Activated CD4-positive, alpha-beta T cell treated with anti-CD3 and anti-CD28 coated beads, Interleukin-2, amount 10 ng/mL, durations not matched to agents 7 days and 5 days (primary cell): ENCODE results near the gene ZNF618. TPM values are rescaled to one million over a fixed set of nuclear protein-coding genes. Genes with fewer than 3 reads are reported as not detected.

ENCODE experiments used
- CTCF ChIA-PET: fragments of 350-600 bp; sonication (Branson Sonifier 250); formaldehyde crosslinking; loops from one replicate; lab custom pipeline; 2021; ENCODE audit warnings: antibody characterized with exemption; lab: Charles Lee
- POLR2A ChIA-PET: fragments of 350-600 bp; sonication (Branson Sonifier 250); formaldehyde crosslinking; loops from one replicate; lab custom pipeline; 2021; ENCODE audit warnings: antibody characterized with exemption; lab: Charles Lee
- DNase-seq: peaks from one replicate; pipeline ENCODE4 v3.0.0-alpha.2; 2020
- H3K27ac Mint-ChIP-seq: one replicate; pipeline ENCODE4 v1.8.0; 2021; ENCODE audit warnings: mild to moderate bottlenecking, moderate library complexity, mixed read lengths
- H3K27me3 Mint-ChIP-seq: one replicate; pipeline ENCODE4 v1.8.0; 2021; ENCODE audit warnings: mixed read lengths
- H3K36me3 Mint-ChIP-seq: one replicate; pipeline ENCODE4 v1.8.0; 2021; ENCODE audit warnings: low read depth, mixed read lengths
- H3K4me1 Mint-ChIP-seq: one replicate; pipeline ENCODE4 v1.8.0; 2021; ENCODE audit warnings: mixed read lengths
- H3K4me3 Mint-ChIP-seq: one replicate; pipeline ENCODE4 v1.8.0; 2021; ENCODE audit warnings: mild to moderate bottlenecking, moderate library complexity, mixed read lengths
- H3K9me3 Mint-ChIP-seq: one replicate; pipeline ENCODE4 v1.8.0; 2021; ENCODE audit warnings: mixed read lengths
- total RNA-seq, 2 experiments: library from RNA; stranded (reverse); gene quantifications; one replicate each; pipeline ENCODE4 v1.2.3, GENCODE V29; 2021

The ZNF618 gene
- total RNA-seq, 2 experiments from 2014 or later: 0.21 to 0.27 TPM

DNA sequence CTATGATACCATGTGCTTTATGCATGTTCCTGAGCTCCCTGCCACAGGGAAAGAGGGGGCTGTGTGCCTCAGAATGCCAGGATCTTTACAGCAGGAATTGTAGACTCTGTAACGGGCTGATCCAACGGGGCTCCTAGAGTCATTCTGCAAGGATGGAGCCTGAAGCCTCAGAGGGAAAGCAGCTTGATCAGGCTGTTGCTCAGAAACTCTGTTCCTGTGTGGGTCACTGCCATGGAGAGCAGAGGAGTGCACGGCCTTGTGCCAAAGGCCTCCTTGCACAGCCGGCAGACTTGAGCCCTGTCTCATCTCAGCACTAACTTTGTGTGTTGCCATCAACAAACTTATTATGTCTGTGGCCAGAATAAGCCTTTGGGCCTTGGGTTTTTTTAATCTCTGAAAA, 150.2 kb downstream of the ZNF618 start:
- Mint-ChIP-seq H3K4me1 (no peaks in the 10 kb centered on the region), H3K4me3 (no peak overlapping the region), H3K27me3 (no peaks in the 10 kb centered on the region), H3K27ac (no peak overlapping the region), H3K36me3 (peaks cover 2% of the 10 kb centered on the region), H3K9me3 (peaks cover 11% of the 10 kb centered on the region)
- DNase-seq: no peak
- ChIA-PET POLR2A (no interaction called here), CTCF (interaction anchor here (1.6 kb wide), 1 partner anchor 9 kb away, joined by 3 read pairs; no protein-coding TSS in a partner anchor)

DNA sequence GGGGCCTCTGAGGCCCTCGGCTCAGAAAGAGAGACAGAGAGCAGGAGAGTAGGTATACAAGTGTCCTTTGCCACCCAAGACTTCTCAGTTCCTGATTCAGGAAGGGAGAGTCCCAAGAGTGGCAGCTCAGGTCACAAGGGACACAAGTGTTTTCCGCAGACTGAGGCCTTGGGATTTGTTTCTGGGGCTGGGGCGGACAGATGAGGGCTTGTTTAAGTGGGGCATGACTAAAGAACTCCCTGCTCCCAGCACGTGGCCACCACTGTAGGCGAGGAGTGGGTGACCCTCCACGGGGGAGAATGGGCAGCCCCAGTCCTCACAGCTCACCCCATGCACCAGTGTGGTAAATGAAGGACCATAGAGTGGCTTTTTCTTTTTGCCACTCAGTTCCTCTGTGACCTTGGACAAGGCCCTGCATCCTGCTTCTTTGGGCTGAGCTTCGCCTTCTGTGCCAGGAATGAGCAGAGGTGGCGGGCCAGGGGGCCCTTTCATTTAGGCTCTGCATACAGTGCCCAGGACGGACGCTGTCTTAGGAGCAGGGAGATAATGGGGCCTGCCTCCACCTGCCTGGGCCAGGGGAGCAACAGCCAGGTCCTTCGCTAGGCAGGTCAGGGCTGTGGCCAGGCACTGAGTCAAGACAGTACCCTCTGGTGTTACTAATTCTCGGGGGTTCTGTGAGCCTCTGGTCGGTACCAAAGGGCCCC, 151.2 kb downstream of the ZNF618 start:
- Mint-ChIP-seq H3K4me1 (no peaks in the 10 kb centered on the region), H3K27ac (no peak overlapping the region), H3K27me3 (no peaks in the 10 kb centered on the region), H3K4me3 (no peak overlapping the region), H3K9me3 (peaks cover 11% of the 10 kb centered on the region), H3K36me3 (peaks cover 2% of the 10 kb centered on the region)
- POLR2A ChIA-PET: no interaction called here
- CTCF ChIA-PET: no interaction called here
- DNase-seq: no peak

DNA sequence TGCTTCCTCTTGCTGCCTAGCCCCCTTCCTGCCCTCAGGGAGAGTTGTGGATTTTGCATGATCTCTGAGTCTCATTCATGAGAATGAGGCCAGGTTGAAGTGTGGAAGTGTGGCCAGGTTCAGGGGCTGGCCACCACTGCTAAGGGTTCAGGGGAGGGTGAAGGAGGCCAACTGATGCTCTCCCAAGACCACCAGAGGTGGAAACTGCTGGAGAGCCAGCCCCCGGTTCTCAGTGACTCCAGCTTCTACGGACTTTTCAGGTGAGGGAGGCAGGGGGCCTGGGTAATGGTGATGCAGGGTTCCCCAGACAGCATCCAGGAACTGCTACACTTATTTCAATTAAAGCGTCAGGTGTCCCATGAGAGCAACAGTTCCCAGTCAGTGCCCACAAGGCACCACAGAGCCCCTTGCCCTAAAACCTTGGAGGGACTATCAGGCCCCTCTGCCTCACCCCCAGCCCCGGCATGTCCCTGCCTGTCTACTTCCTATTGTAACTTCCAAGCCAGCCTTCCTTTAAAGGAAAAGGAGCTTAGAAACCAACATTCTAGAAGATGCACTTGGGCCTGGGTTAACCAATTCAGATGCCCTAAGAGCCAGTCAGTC, 151.9 kb downstream of the ZNF618 start:
- CTCF ChIA-PET: no interaction called here
- Mint-ChIP-seq H3K9me3 (peaks cover 11% of the 10 kb centered on the region), H3K27me3 (no peaks in the 10 kb centered on the region), H3K36me3 (peaks cover 2% of the 10 kb centered on the region), H3K27ac (no peak overlapping the region), H3K4me1 (no peaks in the 10 kb centered on the region), H3K4me3 (no peak overlapping the region)
- POLR2A ChIA-PET: no interaction called here
- no peak for DNase-seq

DNA sequence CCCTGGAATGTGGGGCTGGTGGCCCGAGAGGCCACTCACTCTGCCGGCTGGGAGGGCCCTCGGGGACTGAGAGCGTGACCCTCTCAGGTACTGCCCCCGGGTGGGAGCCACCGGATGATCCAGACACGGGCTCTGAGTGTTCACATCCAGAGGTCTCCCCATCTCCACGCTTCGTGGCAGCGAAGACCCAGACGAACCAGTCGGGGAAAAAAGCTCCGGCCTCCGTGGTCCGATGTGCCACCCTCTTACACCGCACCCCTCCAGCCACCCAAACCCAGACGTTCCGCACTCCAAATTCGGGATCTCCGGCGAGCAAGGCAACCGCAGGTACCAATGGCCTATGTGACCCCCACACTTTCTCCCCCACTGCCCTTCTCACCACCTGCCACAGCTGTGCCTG, 152.5 kb downstream of the ZNF618 start:
- Mint-ChIP-seq H3K36me3 (peaks cover 2% of the 10 kb centered on the region), H3K4me3 (no peak overlapping the region), H3K27ac (no peak overlapping the region), H3K4me1 (no peaks in the 10 kb centered on the region), H3K9me3 (peaks cover 11% of the 10 kb centered on the region), H3K27me3 (no peaks in the 10 kb centered on the region)
- CTCF ChIA-PET: no interaction called here
- POLR2A ChIA-PET: interaction anchor here (0.7 kb wide), 1 partner anchor 1551 kb away, joined by 4 read pairs; no protein-coding TSS in a partner anchor
- no peak for DNase-seq

DNA sequence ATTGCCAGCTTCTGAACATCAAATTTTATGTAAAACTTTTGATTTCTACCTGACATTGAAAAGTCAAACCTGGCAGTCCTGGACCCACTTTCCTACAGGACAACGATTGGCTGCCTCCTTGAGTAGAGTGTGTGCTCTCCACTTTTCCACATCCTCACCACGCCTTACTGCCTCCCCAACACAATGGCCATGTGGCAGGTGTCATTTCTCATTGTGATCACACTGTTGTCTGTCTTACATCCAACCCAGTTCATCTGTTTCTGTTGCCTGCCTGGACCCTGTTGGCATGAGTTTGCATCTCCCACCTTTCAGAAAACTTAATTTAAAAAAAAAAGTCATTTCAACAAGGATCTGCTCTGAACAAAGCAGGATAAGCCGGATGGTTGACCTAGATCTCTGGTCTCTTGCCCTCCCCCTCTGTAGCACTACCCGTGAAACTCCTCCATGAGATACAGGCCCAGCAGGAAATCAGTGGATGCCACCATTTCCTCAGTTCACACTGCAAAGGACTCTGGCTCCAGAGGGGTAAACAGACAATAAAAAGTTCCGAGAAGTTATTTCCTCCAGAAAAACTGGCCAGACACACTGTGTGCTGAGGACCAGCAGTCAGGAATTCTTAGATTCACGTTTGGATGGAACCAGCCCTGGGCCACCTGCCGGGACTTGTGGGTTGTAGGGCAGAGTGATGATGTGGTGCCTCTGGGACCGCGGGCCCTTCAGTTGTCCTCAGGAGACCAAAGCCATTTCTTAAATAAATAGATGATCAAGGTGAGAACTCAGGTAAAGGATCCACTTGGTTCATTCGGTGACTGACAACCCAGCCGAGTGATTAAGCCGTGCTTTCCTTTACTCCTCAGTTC, 153.4 kb downstream of the ZNF618 start:
- Mint-ChIP-seq H3K36me3 (no peaks in the 10 kb centered on the region), H3K4me1 (no peaks in the 10 kb centered on the region), H3K27ac (no peak overlapping the region), H3K9me3 (peaks cover 5% of the 10 kb centered on the region), H3K27me3 (no peaks in the 10 kb centered on the region), H3K4me3 (no peak overlapping the region)
- POLR2A ChIA-PET: interaction anchor here (0.7 kb wide), 1 partner anchor 1552 kb away, joined by 4 read pairs; no protein-coding TSS in a partner anchor
- no peak for DNase-seq
- CTCF ChIA-PET: no interaction called here

DNA sequence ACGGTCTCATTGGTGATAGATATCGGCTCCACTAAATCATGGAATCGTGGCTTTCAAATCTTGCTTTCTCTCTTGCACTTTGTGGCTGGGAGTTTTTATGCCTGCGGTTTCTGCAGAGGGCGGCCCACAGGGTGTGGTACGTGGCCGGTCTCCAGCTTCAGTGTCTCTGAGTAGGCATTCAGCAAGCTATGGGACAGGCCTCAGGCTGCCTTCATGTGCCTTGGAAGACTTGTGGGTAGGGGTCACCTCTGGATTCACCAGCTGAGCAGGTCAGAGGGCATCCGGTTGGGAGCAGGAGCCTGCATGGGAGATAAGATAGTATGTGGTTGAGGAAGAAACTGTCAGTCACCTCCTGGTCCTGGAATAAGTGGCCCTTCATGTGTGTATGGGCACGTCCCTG, 154.3 kb downstream of the ZNF618 start:
- no peak overlapping the region for H3K27ac Mint-ChIP-seq
- DNase-seq: no peak
- H3K27me3 Mint-ChIP-seq: no peaks in the 10 kb centered on the region
- no peak overlapping the region for H3K4me3 Mint-ChIP-seq
- POLR2A ChIA-PET: no interaction called here
- CTCF ChIA-PET: no interaction called here
- no peaks in the 10 kb centered on the region for H3K36me3 Mint-ChIP-seq
- H3K4me1 Mint-ChIP-seq: no peaks in the 10 kb centered on the region
- no peaks in the 10 kb centered on the region for H3K9me3 Mint-ChIP-seq

DNA sequence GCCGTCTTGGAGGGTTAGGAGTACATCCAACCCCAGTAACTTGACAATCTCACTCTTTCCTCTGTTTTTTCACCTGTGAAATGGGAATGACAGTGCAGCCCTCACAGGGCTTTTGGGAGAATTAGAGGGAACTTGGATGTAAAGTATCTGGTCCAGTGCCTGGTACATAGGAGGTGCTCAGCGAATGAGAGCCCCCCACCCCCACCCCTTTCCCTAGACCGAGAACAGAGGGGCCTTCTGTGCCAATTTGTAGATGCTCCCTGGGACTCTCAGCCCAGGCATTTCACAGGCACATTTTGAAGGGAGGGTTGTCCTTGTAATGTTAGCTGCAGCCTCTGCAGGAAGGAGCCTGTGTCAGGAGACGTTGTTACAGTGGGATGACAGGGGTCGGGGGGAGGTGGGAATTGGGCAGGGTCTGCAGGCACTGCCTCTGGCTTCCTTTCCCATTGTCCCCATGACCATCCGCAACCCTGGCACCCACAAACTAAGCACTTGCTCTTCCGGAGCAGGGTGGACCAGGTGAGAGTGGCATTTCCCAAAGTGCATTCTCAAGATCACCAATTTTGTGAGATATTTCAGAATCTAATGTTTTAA, 155.0 kb downstream of the ZNF618 start:
- no peak overlapping the region for H3K4me3 Mint-ChIP-seq
- ChIA-PET POLR2A (no interaction called here), CTCF (no interaction called here)
- no peak overlapping the region for H3K27ac Mint-ChIP-seq
- no peaks in the 10 kb centered on the region for H3K36me3 Mint-ChIP-seq
- H3K4me1 Mint-ChIP-seq: no peaks in the 10 kb centered on the region
- no peak for DNase-seq
- no peaks in the 10 kb centered on the region for H3K27me3 Mint-ChIP-seq
- H3K9me3 Mint-ChIP-seq: no peaks in the 10 kb centered on the region

DNA sequence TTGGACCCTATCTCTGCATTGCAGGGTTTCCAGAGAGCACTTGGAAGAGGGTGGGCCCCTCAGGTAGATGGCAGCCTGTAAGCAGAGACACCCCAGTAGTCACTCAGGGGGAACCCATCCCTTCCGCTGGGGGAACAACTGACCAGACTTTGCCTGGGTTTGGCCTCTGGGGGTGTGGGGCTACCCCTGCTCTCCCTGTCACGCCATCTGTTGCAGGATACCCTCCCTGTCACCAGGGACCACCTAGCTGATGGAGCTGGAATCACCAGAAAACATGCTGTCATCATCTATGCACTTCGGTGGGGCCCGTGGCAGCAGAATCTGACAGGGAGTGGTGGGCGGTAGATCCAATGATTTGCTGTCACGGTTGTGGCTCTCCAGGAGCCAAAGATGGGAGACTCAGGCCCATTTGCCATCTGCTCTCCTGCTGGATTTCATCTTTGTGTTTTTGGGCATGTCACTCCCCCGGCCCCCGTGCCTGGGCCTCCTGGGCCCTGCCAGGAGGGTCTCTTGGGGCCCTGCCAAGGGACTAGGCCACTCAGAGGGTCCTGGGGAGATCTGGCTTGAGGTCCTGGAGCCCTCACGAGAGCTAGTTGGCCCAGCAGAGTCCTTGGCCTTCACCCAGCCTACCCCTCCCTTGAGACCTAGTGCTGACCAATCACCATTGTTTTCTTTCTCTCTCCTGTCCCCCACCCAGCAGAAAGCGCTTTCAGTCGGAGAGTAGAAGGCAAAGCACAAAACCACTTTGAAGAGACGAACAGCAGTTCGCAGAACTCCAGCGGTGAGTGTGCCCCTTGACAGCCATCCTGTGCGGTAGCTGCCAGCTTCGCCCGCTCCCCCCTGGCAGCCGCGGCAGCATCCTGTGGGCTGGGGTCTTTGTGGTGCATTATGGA, 156.1 kb downstream of the ZNF618 start:
- no peaks in the 10 kb centered on the region for H3K36me3 Mint-ChIP-seq
- H3K4me3 Mint-ChIP-seq: no peak overlapping the region
- no peaks in the 10 kb centered on the region for H3K27me3 Mint-ChIP-seq
- CTCF ChIA-PET: no interaction called here
- POLR2A ChIA-PET: no interaction called here
- H3K9me3 Mint-ChIP-seq: no peaks in the 10 kb centered on the region
- H3K4me1 Mint-ChIP-seq: no peaks in the 10 kb centered on the region
- no peak for DNase-seq
- no peak overlapping the region for H3K27ac Mint-ChIP-seq

DNA sequence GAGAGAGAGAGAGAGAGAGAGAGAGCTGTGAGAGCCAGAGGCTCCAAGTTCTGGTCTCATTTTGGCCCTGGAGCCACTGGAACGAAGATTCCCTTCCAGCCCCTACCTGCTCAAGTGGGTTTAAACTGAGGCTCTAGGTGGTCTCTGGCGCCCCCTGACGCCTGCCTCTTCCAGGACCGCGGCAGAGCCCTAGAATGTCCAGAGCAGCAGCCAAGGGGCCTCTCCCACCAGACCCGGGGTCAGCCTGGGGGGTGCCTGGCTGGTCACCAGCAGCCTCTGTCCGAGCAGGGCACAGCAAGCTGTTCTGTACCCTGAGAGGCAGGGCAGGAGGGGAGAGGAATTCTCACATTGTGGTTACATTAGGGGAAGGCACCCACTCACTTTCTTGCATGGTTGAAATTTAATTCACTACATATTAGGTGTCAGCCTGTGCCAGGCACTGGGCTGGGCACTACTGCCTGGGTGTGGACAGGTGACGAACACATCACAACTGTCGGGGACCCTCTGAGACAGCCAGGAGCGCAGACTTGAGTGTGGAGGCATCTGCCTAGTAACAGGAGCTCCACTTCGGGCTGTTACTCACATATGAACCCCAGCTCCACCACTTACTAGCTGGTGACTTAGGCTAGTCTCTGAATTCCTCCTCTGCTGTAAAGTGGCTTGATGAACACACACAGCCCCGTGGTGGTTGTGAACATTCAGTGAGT, 157.4 kb downstream of the ZNF618 start:
- Mint-ChIP-seq H3K36me3 (no peaks in the 10 kb centered on the region), H3K27me3 (no peaks in the 10 kb centered on the region), H3K4me1 (no peaks in the 10 kb centered on the region), H3K4me3 (no peak overlapping the region), H3K27ac (no peak overlapping the region), H3K9me3 (no peaks in the 10 kb centered on the region)
- ChIA-PET POLR2A (no interaction called here), CTCF (interaction anchor here (1.6 kb wide), 1 partner anchor 172 kb away, joined by 3 read pairs; no protein-coding TSS in a partner anchor)
- DNase-seq: no peak

DNA sequence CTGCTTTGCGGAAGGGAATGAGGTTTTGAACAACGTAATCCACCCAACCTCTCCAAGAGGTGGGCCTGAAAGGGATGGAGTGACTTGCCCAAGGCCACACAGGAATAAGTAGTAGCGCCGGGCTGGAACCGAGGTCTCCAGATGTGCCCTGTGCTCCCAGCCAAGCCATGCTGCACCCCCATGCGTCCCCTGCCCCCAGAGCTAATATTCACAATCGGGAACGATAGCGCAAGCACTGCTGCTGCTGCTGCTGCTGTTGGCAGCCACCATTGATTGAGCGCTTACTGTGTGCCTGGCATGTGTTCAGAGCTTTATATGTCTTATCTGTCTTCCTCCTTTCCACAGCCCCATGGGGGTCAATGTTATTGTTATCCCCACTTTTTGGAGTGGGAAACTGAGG, 158.1 kb downstream of the ZNF618 start:
- POLR2A ChIA-PET: no interaction called here
- Mint-ChIP-seq H3K36me3 (no peaks in the 10 kb centered on the region), H3K4me3 (no peak overlapping the region), H3K4me1 (no peaks in the 10 kb centered on the region), H3K27ac (no peak overlapping the region), H3K9me3 (no peaks in the 10 kb centered on the region), H3K27me3 (no peaks in the 10 kb centered on the region)
- CTCF ChIA-PET: interaction anchor here (1.6 kb wide), 1 partner anchor 172 kb away, joined by 3 read pairs; no protein-coding TSS in a partner anchor
- DNase-seq: no peak

DNA sequence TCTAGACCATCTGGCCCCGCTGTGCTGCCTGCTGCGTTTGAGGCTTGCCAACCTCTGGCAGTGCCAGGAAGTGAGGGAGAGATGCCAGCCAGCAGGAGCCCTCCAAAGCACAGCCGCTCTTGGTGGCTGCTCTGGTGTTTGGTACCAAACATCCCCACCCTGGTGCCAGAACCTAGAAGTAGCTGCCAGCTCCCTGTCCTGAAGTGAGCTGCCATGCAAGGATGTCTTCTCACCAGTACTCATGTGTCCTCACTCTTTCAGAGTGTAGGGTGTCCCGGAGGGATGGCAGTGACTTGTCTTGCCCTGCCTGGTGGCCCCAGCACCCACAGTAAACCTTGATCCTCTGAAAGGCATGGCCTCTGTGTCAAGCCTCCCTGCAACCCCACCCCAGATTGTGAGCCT, 158.6 kb downstream of the ZNF618 start:
- Mint-ChIP-seq H3K36me3 (no peaks in the 10 kb centered on the region), H3K27ac (no peak overlapping the region), H3K9me3 (no peaks in the 10 kb centered on the region), H3K27me3 (no peaks in the 10 kb centered on the region), H3K4me1 (no peaks in the 10 kb centered on the region), H3K4me3 (no peak overlapping the region)
- ChIA-PET POLR2A (no interaction called here), CTCF (interaction anchor here (1.6 kb wide), 1 partner anchor 173 kb away, joined by 3 read pairs; no protein-coding TSS in a partner anchor)
- no peak for DNase-seq
